NT2/D1 (cell line): Measurements from ENCODE around the gene VMP1.
"Not testable (repeated sequence)": the region's sequence is repeated elsewhere in the genome, so short reads cannot be mapped to it uniquely, and the experiment has no call there.

Source experiments
- DNase-seq: peaks from one replicate; pipeline ENCODE4 v3.0.0-alpha.2; 2011; ENCODE audit warnings: low read depth, low spot score
- H3K27me3 ChIP-seq: 2 replicates; pipeline ENCODE4 v1.6.0; 2011; ENCODE audit warnings: mild to moderate bottlenecking; ENCODE audit not compliant: insufficient read length, insufficient read depth
- H3K36me3 ChIP-seq: 2 replicates; pipeline ENCODE4 v1.6.1; 2011; ENCODE audit warnings: mild to moderate bottlenecking, low read length, mixed read lengths; ENCODE audit not compliant: insufficient read depth, insufficient read length
- H3K4me1 ChIP-seq: 2 replicates; pipeline ENCODE4 v1.5.1; 2011; ENCODE audit not compliant: insufficient read depth, insufficient read length
- H3K4me3 ChIP-seq: 2 replicates; pipeline ENCODE4 v1.5.1; 2011; ENCODE audit warnings: low read depth; ENCODE audit not compliant: insufficient read length
- H3K9ac ChIP-seq: 2 replicates; pipeline ENCODE4 v1.6.0; 2011; ENCODE audit warnings: low read depth; ENCODE audit not compliant: insufficient read length
- H3K9me3 ChIP-seq: 2 replicates; pipeline ENCODE4 v1.5.1; 2011; ENCODE audit warnings: mild to moderate bottlenecking, low read length; ENCODE audit not compliant: insufficient read depth
- SUZ12 ChIP-seq: IDR thresholded peaks from 2 replicates; pipeline ENCODE4 v1.6.1; 2011; ENCODE audit not compliant: insufficient read length, insufficient read depth; ENCODE audit errors: extremely low read depth
- YY1 ChIP-seq: IDR thresholded peaks from 2 replicates; pipeline ENCODE4 v1.6.1; 2011; ENCODE audit not compliant: insufficient read length, insufficient read depth
- ZNF274 ChIP-seq: IDR thresholded peaks from 2 replicates; pipeline ENCODE4 v1.6.1; 2011; ENCODE audit warnings: mild to moderate bottlenecking, low read depth, low read length

Gene VMP1

DNA sequence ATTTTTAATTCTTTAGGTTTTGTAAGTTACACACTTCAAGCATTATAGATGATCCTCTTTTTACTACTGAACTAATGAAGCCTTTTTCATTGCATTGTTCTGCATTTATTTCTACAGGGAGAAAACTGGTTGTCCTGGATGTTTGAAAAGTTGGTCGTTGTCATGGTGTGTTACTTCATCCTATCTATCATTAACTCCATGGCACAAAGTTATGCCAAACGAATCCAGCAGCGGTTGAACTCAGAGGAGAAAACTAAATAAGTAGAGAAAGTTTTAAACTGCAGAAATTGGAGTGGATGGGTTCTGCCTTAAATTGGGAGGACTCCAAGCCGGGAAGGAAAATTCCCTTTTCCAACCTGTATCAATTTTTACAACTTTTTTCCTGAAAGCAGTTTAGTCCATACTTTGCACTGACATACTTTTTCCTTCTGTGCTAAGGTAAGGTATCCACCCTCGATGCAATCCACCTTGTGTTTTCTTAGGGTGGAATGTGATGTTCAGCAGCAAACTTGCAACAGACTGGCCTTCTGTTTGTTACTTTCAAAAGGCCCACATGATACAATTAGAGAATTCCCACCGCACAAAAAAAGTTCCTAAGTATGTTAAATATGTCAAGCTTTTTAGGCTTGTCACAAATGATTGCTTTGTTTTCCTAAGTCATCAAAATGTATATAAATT lies 132.3 kb downstream of the VMP1 start:
- TF ChIP-seq ZNF274 (no peak), YY1 (no peak), SUZ12 (no peak)
- peak overlapping the region; percentile 51 for H3K4me3 ChIP-seq
- H3K36me3 ChIP-seq, result peaks cover 33% of the 10 kb centered on the region
- H3K9me3 ChIP-seq, result no peaks in the 10 kb centered on the region
- H3K4me1 ChIP-seq, result no peaks in the 10 kb centered on the region
- no peak for DNase-seq
- H3K27me3 ChIP-seq, result no peaks in the 10 kb centered on the region
- peak overlapping the region; percentile 66 for H3K9ac ChIP-seq

GRCh38 chr17:59840329-59841090 lies 133.1 kb downstream of the VMP1 start:
- Histone ChIP-seq H3K36me3 (peaks cover 33% of the 10 kb centered on the region), H3K9ac (peak overlapping the region; percentile 66), H3K27me3 (no peaks in the 10 kb centered on the region), H3K4me1 (no peaks in the 10 kb centered on the region), H3K9me3 (no peaks in the 10 kb centered on the region), H3K4me3 (peak overlapping the region; percentile 51)
- TF ChIP-seq ZNF274 (no peak), YY1 (no peak), SUZ12 (no peak)
- peak; percentile 71 for DNase-seq

DNA sequence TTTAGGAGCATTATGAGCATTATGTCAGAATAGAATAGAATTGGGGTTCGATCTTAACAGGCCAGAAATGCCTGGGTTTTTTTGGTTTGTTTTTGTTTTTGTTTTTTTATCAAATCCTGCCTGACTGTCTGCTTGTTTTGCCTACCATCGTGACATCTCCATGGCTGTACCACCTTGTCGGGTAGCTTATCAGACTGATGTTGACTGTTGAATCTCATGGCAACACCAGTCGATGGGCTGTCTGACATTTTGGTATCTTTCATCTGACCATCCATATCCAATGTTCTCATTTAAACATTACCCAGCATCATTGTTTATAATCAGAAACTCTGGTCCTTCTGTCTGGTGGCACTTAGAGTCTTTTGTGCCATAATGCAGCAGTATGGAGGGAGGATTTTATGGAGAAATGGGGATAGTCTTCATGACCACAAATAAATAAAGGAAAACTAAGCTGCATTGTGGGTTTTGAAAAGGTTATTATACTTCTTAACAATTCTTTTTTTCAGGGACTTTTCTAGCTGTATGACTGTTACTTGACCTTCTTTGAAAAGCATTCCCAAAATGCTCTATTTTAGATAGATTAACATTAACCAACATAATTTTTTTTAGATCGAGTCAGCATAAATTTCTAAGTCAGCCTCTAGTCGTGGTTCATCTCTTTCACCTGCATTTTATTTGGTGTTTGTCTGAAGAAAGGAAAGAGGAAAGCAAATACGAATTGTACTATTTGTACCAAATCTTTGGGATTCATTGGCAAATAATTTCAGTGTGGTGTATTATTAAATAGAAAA lies 133.8 kb downstream of the VMP1 start:
- Histone ChIP-seq H3K4me3 (peak overlapping the region; percentile 29), H3K9ac (peak overlapping the region; percentile 26), H3K36me3 (peaks cover 33% of the 10 kb centered on the region)
- H3K4me1 ChIP-seq, H3K27me3 ChIP-seq, H3K9me3 ChIP-seq, DNase-seq: not testable (repeated sequence)

GRCh38 chr17:59841882-59842263 lies 134.4 kb downstream of the VMP1 start:
- H3K27me3 ChIP-seq, H3K4me3 ChIP-seq, H3K9ac ChIP-seq, H3K9me3 ChIP-seq, H3K4me1 ChIP-seq, DNase-seq: not testable (repeated sequence)
- H3K36me3 ChIP-seq, result peaks cover 33% of the 10 kb centered on the region

- H3K4me3 ChIP-seq, result no peak overlapping the region
- TF ChIP-seq ZNF274, result no peak
- no peak for TF ChIP-seq YY1
- TF ChIP-seq SUZ12, result no peak
- H3K4me1 ChIP-seq, result no peaks in the 10 kb centered on the region
- no peaks in the 10 kb centered on the region for H3K27me3 ChIP-seq
- H3K9ac ChIP-seq, result no peak overlapping the region
- DNase-seq, result no peak
- no peaks in the 10 kb centered on the region for H3K9me3 ChIP-seq
- peaks cover 33% of the 10 kb centered on the region for H3K36me3 ChIP-seq
Measured at GRCh38 chr17:59842901-59843652, 135.6 kb downstream of the VMP1 start.

GRCh38 chr17:59844884-59845594 lies 137.6 kb downstream of the VMP1 start:
- peaks cover 13% of the 10 kb centered on the region for H3K36me3 ChIP-seq
- H3K4me1 ChIP-seq, result no peaks in the 10 kb centered on the region
- TF ChIP-seq ZNF274, result no peak
- no peak for DNase-seq
- H3K9ac ChIP-seq, result no peak overlapping the region
- no peaks in the 10 kb centered on the region for H3K27me3 ChIP-seq
- H3K4me3 ChIP-seq, result no peak overlapping the region
- H3K9me3 ChIP-seq, result no peaks in the 10 kb centered on the region
